GM21526 (cell line): ENCODE results near the gene CEP135.
"Not testable (repeated sequence)": the region's sequence is repeated elsewhere in the genome, so short reads cannot be mapped to it uniquely, and the experiment has no call there.

Experiments
- ATAC-seq: cut with Tn5 transposase; IDR thresholded peaks from one replicate; pipeline ENCODE4 v1.9.1; 2021; ENCODE audit warnings: moderate library complexity; ENCODE audit not compliant: unreplicated experiment, low FRiP score

The CEP135 gene

GRCh38 chr4:56066493-56066892 is 117.7 kb downstream of the CEP135 start:
- ATAC-seq: no peak

GRCh38 chr4:56067826-56068225 is 119.1 kb downstream of the CEP135 start:
- ATAC-seq: no peak

- ATAC-seq: not testable (repeated sequence)
These were observed 124.0 kb downstream of the CEP135 start for GRCh38 chr4:56072730-56073129.

GRCh38 chr4:56077676-56078075 is 128.9 kb downstream of the CEP135 start:
- no peak for ATAC-seq

- ATAC-seq: no peak
These were observed 130.1 kb downstream of the CEP135 start for GRCh38 chr4:56078866-56079265.

- ATAC-seq: no peak
These were observed 131.6 kb downstream of the CEP135 start for GRCh38 chr4:56080384-56080783.

- ATAC-seq: no peak
These were observed 134.1 kb downstream of the CEP135 start for GRCh38 chr4:56082829-56083228.
